ENCODE measurements around the gene PLEK. TPM values are rescaled to one million over a fixed set of nuclear protein-coding genes. Genes with fewer than 3 reads are reported as not detected.

Gene PLEK, protein sequence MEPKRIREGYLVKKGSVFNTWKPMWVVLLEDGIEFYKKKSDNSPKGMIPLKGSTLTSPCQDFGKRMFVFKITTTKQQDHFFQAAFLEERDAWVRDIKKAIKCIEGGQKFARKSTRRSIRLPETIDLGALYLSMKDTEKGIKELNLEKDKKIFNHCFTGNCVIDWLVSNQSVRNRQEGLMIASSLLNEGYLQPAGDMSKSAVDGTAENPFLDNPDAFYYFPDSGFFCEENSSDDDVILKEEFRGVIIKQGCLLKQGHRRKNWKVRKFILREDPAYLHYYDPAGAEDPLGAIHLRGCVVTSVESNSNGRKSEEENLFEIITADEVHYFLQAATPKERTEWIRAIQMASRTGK
- 10 to 100 TPM in 1 of 4 donors, 1 to 10 TPM in 3; 1.8 to 46.2 (median 3.4) TPM for total RNA-seq

DNA sequence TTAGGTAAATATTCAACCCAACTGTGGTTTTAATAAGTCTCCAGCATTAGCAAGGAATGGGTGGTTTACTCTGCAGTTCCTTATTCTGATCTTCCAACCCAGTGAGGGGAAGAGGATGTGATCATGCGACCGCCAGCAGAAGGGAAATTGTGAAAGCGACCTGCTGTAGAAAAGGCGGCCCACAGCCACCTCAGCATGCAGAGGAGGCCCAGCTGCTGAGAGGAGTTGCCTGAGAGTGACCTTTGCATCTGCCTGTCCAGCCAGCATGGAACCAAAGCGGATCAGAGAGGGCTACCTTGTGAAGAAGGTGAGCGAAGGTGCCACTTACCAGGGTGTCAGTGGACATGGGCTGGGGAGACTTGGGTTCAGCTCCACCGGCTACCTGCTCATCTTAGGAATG is at the start of gene PLEK:
TSS of gene PLEK (plus strand) at position 196 of the 400 bp plus-strand sequence. CDS start at position 266, 70 bp downstream.
- peak; percentile 51 to 87 (median 79) for DNase-seq
- H3K4me1 ChIP-seq, result no peaks in the 10 kb centered on the region
- TF ChIP-seq, protein P1, sequence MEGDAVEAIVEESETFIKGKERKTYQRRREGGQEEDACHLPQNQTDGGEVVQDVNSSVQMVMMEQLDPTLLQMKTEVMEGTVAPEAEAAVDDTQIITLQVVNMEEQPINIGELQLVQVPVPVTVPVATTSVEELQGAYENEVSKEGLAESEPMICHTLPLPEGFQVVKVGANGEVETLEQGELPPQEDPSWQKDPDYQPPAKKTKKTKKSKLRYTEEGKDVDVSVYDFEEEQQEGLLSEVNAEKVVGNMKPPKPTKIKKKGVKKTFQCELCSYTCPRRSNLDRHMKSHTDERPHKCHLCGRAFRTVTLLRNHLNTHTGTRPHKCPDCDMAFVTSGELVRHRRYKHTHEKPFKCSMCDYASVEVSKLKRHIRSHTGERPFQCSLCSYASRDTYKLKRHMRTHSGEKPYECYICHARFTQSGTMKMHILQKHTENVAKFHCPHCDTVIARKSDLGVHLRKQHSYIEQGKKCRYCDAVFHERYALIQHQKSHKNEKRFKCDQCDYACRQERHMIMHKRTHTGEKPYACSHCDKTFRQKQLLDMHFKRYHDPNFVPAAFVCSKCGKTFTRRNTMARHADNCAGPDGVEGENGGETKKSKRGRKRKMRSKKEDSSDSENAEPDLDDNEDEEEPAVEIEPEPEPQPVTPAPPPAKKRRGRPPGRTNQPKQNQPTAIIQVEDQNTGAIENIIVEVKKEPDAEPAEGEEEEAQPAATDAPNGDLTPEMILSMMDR (IDR thresholded peaks at IDR 0.05), result no peak
- peak; percentile 38 to 41 for TF ChIP-seq POLR2A (IDR thresholded peaks at IDR 0.05)
- H3K9me3 ChIP-seq, result no peaks in the 10 kb centered on the region
- H3K36me3 ChIP-seq, result no peaks in the 10 kb centered on the region
- H3K27me3 ChIP-seq, result no peaks in the 10 kb centered on the region
- H3K27ac ChIP-seq, result peak within 1 kb of the TSS; percentile 48 to 82 (median 64)
- H3K4me3 ChIP-seq, result peak within 1 kb of the TSS; percentile 32 to 44 (median 36)

DNA sequence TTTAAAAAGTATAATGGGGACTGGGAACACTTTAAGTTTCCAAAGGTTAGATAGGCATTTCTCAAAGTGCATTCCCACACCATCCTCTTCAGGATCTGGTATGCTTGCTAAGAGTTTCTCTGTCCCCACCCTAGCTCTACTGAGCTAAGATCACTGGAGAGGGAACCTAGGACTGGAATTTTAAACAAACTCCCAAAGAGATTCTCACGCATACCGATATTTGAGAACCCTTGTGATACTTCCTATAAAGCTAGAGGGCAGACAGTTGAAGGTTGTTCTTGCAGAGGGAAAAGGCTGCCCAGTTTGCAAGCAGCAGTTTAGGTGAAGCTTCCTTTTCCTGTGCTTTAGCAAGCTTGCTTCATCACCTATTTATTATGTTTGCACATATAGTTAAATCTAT is 49.0 kb upstream of the PLEK start:
- no peak for TF ChIP-seq POLR2A (IDR thresholded peaks at IDR 0.05)
- TF ChIP-seq, protein P1 (IDR thresholded peaks at IDR 0.05), result no peak
- Histone ChIP-seq H3K36me3 (no peaks in the 10 kb centered on the region), H3K4me1 (peaks cover 0 to 13% (median 6%) of the 10 kb centered on the region in 4 donors), H3K27me3 (no peaks in the 10 kb centered on the region), H3K27ac (no peak overlapping the region), H3K4me3 (no peak overlapping the region), H3K9me3 (no peaks in the 10 kb centered on the region)
- no peak for DNase-seq

DNA sequence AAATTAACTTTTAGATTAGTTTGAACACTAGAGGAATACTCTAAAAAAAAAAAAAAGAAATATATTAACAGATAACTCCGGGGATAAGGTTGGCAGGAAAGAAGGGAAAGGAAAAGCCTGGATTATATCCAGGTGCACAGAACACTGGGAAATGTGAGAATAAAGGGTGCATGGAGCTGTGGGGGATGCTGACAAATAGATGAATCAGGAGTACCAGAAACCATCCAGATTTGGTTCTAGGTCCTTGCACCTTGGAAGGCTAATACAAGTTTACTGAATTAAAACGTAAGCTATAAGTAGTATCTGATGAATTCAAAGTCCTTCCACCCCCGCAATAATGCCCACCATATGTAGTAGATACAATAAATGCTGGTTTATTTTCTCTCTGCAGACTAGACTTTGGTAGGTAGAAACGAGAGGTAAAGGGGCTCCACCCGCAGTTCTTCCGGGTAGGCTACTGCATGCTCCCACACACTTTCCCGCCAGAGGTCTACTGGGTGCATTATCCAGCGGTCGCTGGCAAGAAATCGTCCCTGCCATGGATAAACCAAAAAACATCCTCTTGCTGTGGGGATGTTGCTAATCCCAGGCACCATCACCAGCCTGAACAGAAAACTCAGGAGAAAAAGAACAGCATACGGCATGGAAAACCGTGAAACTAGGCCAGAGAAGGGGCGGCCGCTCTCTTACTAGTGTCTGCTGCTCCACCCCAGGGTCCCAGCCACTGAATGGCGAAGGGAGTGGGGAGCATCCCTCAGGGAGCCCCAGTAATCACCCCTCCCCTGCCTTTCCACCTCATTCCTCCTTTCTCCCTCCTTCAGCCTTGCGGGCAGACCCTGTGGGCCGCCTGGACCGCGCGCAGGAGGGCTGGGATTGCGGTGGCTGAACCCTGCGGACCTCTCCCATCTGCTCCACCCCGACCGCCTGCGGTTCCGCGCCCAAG is 46.8 kb upstream of the PLEK start:
- TF ChIP-seq, protein P1 (IDR thresholded peaks at IDR 0.05), result no peak
- no peak for TF ChIP-seq POLR2A (IDR thresholded peaks at IDR 0.05)
- peak overlapping the region; percentile 52 to 67 (median 60) for H3K4me3 ChIP-seq
- DNase-seq, result peak in 1 of 3 donors; percentile 45
- H3K27me3 ChIP-seq, result no peaks in the 10 kb centered on the region
- peaks cover 0 to 13% (median 6%) of the 10 kb centered on the region in 4 donors for H3K4me1 ChIP-seq
- peak overlapping the region; percentile 72 to 93 (median 86) for H3K27ac ChIP-seq
- H3K9me3 ChIP-seq, result no peaks in the 10 kb centered on the region
- H3K36me3 ChIP-seq, result no peaks in the 10 kb centered on the region

DNA sequence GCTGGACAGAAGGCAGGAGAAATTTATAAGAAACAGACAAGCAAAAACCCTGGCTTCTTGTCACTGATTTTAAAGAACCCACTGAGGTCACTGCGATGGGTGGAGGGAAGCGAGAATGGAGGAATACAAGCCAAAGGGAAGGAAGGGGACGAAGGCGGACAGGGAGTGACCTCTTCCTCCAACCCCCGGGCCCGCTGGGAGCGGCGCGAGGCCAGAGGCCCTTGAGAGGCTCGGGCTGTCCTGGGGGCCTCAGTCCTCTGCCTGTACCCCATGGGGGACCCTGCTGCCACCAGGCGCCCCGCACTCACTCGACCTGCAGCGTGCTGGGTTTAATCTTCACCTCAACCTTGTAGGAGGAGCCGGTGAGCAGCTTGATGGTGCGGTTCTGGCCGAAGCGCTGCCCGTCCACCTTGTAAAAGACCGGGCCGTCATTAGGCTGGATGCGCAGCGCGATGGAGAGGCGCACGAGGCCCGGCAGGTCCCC is 46.1 kb upstream of the PLEK start:
- no peaks in the 10 kb centered on the region for H3K9me3 ChIP-seq
- H3K27me3 ChIP-seq, result no peaks in the 10 kb centered on the region
- TF ChIP-seq, protein P1 (IDR thresholded peaks at IDR 0.05), result no peak
- peak overlapping the region; percentile 52 to 67 (median 60) for H3K4me3 ChIP-seq
- H3K4me1 ChIP-seq, result peaks cover 0 to 13% (median 6%) of the 10 kb centered on the region in 4 donors
- no peaks in the 10 kb centered on the region for H3K36me3 ChIP-seq
- peak overlapping the region; percentile 72 to 93 (median 86) for H3K27ac ChIP-seq
- DNase-seq, result peak in 1 of 3 donors; percentile 51

DNA sequence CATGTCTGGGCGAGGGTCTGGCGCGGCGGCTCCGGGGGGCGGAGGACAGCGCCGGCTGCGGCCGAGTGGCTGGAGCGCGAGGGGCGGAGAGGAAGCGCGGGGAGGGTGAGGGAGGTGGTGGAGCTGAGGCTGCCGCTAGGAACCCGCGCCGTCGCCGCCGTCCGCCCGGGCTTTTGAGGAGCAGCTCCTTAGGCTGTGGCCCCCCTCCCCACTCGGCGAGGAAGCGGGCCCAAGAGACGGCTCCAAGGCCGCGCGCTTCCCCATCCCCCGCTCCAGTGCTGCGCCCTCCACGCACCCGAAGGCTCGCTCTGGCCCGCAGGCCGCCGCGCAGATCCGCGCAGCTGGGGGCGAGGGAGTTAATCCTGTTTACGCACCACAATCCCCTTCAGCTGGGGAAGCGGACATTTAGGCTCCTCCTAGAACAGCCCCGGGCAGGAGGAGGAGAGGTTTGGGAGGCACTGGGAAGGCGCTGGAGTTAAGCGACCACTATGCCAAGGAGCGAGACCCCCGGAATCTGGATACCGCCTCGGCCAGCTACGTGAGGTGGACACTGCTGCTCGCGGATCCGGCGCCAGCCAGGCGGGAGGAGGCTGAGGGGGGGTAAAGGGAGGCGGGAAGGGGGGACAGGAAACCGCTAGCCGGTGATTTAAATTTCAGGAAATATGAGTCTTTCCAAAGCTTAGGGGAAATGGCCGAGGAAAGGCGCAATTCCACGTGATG is 45.5 kb upstream of the PLEK start, which contains the start of gene CNRIP1:
TSS of gene CNRIP1 (minus strand) at position 552 of the 720 bp plus-strand sequence. CDS start at position 3, 549 bp downstream.
- TF ChIP-seq POLR2A (IDR thresholded peaks at IDR 0.05), result peak in 1 of 2 donors; percentile 22
- TF ChIP-seq, protein P1 (IDR thresholded peaks at IDR 0.05), result no peak
- H3K27ac ChIP-seq, result peak within 1 kb of the TSS; percentile 72 to 93 (median 86)
- peak within 1 kb of the TSS; percentile 52 to 67 (median 60) for H3K4me3 ChIP-seq
- H3K36me3 ChIP-seq, result no peaks in the 10 kb centered on the region
- peak in 2 of 3 donors; percentile 57 to 62 for DNase-seq
- peaks cover 0 to 13% (median 6%) of the 10 kb centered on the region in 4 donors for H3K4me1 ChIP-seq
- no peaks in the 10 kb centered on the region for H3K27me3 ChIP-seq
- H3K9me3 ChIP-seq, result no peaks in the 10 kb centered on the region
